ENCODE data around the gene DSC1.
"Not testable (repeated sequence)": the region's sequence is repeated elsewhere in the genome, so short reads cannot be mapped to it uniquely, and the experiment has no call there.

Gene DSC1

DNA sequence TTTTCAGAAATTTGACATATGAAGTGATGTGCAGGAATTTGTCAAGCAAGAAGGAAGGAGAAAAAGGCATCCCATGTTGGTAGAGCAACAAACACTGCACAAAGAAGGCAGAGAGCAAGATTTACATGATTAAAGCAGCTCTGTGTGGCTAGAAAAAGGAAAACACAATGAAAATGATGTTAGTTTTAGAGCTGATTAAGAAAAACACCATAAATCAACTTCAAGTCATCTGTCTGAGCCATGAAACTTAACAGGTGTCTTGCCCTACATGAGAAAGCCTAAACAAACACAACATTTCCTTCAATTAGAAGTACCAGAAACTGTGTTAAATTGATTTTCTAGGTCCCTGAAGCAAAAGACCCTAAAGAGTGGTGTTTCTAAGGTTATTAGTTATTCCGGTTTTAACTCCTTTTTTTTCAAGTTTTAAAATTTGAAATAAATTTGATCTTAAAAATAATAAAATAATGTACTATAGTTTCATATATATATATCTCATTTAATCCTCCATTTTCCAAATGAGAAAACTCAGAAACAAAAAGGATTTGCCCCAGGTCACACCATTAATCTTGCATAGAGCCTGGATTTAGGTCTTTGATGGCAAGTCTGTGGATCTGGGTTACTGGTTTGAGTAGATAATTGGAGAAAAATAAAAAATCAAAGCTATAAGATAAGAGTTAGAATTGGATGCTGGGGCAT, 8.6 kb upstream of the DSC1 start:
- DNase-seq (ENCODE audit: low read depth): no peak

- DNase-seq (ENCODE audit: low read depth): no peak
These were observed 7.7 kb upstream of the DSC1 start for GRCh38 chr18:31170335-31170734.

DNA sequence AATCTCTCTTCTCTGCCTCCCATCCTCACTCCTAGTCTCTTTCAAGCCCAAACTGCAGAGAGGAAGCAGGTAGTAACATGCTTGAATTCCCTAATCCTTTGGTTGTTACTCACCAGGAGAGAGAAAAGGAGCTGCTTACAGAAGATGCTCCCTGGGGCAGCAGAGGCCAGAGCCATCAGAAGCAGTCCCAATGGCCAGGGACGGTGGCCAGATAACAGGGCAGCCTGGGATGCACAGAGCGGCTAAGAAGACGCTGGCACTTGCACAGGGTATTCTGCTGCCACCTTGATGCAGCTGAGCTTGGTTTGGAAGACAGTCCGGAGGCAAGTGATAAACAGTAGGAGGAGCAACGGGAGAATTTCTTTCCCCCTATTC, 250 bp downstream of the DSC1 start:
- no peak for DNase-seq (ENCODE audit: low read depth)

GRCh38 chr18:31161757-31162418, 768 bp downstream of the DSC1 start:
- DNase-seq (ENCODE audit: low read depth): no peak

DNA sequence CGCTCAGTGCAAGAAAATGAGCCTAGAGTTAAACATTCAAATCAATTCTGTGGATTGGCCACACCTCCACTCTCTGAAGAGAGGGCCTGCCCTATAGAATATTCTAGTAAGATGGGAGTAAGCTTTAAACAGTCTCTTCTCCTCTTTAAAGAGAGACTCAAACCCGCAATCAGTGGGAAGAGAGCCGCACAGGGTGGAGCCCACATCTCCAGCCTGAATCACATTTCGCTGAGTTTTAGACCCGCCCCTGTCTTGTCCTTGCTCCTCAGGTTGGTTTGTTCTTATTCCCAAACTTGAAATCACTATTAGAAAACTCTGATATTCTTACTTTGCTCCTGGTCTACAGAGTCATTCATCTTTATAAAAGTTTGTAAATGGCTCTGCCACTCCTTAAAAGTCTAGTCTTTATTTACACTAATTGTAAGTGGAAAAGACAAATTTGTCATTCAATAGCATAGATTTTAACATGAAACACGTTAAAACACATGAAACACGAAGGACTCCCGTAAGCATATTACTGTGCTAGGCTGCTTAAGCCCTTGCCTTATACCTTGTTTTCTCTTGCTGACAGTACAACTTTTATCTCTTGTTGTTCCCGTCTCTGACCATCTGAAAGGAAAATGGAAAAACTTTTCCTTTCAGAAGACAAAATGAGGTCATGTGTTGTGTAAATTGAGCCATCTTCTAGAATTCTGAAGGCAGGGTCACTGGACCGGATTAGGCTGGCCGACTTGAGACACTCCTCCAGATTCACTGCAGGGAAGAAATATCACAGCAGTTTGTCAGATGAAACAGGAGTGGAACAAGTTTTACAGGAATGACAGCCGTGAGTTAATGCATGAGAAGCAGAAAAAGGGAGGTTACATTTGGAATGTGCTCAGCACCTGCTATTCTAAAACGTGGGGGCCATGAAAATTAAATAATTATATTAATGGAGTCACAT, 5.6 kb downstream of the DSC1 start:
- no peak for DNase-seq (ENCODE audit: low read depth)

DNA sequence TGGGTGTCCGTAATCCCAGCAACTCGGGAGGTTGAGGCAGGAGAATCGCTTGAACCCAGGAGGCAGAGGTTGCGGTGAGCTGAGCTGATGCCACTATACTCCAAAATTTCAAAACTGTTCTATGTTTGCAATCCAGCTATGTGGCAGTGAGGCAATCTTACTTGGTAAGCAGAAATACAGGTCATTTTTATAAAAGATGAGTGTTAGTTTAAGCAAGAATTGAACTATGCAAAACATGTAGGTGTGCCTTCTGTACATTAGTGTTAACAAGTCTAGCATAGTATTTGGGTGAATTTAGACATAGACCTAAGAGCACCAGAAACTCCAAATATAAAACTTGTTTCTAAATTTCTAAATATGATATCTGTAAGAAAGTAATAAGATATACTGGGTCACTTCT, 7.2 kb downstream of the DSC1 start:
- no peak for DNase-seq (ENCODE audit: low read depth)

DNA sequence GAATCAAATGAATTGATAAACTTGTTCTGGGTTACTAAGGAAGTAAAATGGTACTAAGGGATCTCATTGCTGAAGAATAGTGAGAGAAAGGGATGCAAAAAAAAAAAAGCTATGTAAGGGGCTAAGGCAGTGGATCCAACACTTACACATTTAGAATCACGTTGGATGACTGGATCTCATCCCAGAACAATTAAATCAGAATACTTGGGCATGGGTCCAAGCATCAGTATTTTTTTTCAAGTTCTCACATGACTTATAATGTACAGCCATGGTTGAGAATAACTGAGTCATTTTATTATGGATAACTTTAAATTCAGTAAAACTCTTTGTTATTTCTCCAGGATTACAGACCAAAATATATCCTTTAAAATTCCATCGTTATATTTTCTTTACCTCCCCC, 8.5 kb downstream of the DSC1 start:
- no peak for DNase-seq (ENCODE audit: low read depth)

DNA sequence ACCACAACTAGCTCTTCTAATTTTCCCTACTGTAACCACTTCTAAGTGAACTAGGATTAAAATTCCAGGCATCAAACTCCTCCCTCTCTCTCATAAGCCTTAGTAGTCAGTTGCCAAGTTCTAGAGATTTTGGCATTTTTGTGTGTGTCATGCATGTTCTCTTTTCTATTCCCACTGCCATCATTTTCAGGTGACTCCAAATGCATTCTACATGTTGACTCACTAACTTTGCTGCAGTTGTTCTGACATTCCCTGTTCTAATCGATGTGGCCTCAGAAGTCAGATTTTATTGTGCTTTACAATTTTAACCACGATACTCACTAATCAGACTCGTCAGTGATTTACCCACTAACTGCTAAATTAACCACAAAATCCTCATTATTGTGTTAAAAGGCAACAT, 13.3 kb downstream of the DSC1 start:
- DNase-seq (ENCODE audit: low read depth): no peak

- DNase-seq (ENCODE audit: low read depth): no peak
These were observed 14.1 kb downstream of the DSC1 start for GRCh38 chr18:31148600-31148999.

GRCh38 chr18:31146809-31147208, 15.8 kb downstream of the DSC1 start:
- DNase-seq (ENCODE audit: low read depth): no peak

DNA sequence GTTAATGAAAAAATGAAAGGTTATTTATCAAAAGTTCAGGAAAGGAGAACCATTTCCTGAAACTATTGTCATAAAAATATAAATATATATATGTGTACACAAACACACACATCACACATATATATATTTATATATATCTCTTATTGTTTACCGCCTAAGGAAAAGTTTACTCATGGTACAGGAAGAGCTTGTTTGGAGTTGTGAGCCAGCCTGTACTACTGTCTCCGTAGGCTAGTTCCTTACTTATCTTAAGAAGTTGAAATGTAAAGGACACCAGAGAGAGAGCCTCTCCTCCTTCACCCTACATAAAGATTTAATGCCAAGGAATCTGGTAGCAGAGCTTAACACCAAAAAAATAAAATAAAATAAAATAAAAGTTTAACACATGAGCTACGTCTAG, 19.6 kb downstream of the DSC1 start:
- no peak for DNase-seq (ENCODE audit: low read depth)

DNA sequence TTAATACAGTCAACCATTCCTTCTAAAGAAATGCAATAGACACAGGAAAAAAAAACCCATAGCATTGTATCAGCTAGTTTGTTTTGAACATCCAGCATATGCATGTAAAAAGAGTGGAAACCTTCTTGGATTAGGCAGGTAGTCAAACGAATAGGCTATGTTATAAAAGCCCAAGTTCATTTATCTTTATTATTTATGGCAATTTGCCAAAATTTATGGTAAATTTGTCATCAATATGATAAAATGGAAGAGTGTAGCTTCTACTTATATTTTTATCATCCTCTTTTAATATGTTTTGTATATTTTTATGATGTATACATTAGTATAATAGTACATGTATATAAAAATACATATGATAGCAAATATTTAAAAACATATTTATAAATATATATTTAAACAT, 23.9 kb downstream of the DSC1 start:
- no peak for DNase-seq (ENCODE audit: low read depth)

DNA sequence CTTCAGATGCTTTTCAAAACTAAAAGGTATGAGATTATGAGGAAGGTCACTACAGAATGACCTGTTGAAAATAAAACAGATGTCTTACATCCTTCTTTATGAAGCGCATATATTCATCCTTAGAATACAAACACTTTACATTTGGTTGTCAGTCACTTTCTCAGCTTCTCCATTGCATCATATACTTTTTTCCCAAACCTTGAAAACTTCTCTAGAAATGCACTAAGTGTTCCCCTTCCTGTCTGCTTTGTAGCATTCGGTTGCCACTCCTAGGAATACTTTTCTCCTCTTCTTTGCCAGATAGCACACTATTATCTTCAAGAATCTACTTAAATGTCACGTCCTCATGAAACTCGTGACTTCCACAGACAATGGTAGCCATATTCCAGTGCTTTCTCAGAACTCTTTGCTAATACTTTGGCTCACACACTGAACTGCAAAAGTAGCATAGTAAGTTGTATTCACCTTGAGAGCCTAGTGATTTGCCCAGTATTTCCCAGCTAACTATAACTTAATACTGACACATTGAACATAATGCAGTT, 27.6 kb downstream of the DSC1 start:
- DNase-seq (ENCODE audit: low read depth): no peak

- no peak for DNase-seq (ENCODE audit: low read depth)
These were observed 33.1 kb downstream of the DSC1 start for GRCh38 chr18:31129398-31130115.

- no peak for DNase-seq (ENCODE audit: low read depth)
These were observed 36.8 kb downstream of the DSC1 start for GRCh38 chr18:31125878-31126277.

GRCh38 chr18:31123125-31123524, 39.5 kb downstream of the DSC1 start:
- DNase-seq (ENCODE audit: low read depth): not testable (repeated sequence)

- DNase-seq (ENCODE audit: low read depth): no peak
These were observed 42.1 kb downstream of the DSC1 start for GRCh38 chr18:31120594-31120993.

DNA sequence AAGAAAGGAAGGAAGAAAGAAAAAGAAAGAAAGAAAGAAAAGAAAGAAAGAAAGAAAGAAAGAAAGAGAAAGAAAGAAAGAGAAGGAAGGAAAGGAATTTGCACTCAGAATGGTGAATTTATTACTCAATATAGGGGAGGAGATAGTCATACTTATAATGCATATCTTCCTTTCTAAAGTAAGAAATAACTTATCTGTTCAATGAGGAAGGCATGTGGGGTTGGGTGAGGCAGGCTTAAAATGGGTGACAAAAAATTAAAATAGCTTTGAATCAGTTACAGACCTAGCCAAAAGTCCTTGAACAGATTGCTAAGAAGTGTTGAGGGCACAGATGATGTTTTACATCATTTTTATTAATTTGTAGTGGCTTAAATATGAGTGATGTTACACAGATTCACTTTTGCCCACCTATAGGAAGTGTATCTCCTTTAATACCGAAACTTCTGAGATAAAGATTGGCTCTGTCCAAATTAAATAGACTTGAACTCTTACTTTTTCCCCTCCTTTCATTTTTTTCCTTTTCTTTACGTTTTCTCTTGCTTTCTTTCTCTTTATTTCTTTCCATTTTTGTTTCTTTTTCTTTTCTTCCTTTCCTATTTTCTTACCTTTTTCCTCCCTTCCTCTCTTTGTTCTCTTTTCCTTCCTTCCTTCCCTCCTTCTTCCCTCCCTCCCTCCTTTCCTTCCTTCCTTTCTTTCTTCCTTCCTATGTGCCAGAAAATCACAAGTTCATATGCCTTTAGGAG, 45.6 kb downstream of the DSC1 start:
- DNase-seq (ENCODE audit: low read depth): no peak

DNA sequence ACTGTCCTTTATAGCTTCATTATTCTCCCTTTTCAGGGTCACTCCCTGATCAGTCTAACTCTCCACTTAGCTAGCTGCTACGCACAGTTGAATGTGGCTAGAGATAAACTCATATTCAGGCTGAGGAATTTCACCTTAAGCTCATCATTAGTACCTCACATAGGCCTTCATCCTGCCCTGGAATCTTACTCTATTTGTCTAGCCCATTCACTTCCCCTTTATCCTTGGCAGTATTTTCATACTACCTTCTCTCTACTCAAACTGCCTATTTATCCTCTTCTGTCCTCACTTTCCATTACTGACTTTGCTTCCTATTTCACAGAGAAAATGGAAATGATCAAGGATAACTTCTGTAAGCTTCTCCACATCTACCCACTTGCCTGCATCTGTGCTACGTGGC, 49.9 kb downstream of the DSC1 start:
- DNase-seq (ENCODE audit: low read depth): no peak

DNA sequence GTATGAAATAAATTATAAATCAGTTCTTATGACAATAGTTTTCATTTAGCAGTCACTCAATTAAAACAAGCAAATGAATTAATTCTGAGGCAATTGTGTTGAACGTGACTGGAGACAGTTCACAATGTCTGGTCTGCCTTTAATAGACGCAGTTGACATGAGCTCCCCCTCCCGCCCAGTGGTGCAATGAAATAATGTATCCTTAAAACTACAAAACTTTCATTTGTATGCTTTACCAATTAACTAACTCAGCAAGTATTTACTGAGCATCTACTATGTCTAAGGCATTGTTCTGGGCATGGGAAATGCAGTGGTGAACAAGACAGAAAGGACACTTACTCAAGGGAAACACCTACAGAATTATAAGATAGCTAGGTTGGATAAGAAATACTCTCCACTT, 56.9 kb downstream of the DSC1 start:
- DNase-seq (ENCODE audit: low read depth): no peak

DNA sequence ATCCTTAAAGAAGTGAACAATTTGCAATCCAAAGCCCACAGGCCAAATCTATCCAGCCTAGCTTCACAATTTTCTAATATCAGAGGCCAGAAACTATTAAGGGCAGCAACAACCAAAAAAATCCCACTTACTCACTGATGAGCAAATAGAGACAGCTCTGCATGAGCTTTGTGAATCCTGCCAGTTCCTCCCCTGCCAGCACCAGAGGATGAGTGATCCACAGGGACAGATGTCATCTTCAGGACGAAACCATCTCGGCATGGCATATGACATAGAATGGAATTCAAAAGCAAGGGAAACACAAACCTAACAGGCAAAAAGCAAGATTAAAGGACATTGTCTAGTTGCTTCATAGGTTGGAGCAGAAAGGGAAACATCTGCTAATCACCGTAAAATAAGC, 58.2 kb downstream of the DSC1 start:
- DNase-seq (ENCODE audit: low read depth): no peak
